NCI-H2196 (cell line): ENCODE data around the gene DUOXA1.
A peak's percentile ranks its signal among the peaks of the same experiment; 100 is the strongest.
"Not testable (repeated sequence)": the region's sequence is repeated elsewhere in the genome, so short reads cannot be mapped to it uniquely, and the experiment has no call there.

Experiments
- DNase-seq: peaks from one replicate; lab custom pipeline; 2025; ENCODE audit not compliant: unreplicated experiment; lab: John Stamatoyannopoulos, UW

DUOXA1 gene

DNA sequence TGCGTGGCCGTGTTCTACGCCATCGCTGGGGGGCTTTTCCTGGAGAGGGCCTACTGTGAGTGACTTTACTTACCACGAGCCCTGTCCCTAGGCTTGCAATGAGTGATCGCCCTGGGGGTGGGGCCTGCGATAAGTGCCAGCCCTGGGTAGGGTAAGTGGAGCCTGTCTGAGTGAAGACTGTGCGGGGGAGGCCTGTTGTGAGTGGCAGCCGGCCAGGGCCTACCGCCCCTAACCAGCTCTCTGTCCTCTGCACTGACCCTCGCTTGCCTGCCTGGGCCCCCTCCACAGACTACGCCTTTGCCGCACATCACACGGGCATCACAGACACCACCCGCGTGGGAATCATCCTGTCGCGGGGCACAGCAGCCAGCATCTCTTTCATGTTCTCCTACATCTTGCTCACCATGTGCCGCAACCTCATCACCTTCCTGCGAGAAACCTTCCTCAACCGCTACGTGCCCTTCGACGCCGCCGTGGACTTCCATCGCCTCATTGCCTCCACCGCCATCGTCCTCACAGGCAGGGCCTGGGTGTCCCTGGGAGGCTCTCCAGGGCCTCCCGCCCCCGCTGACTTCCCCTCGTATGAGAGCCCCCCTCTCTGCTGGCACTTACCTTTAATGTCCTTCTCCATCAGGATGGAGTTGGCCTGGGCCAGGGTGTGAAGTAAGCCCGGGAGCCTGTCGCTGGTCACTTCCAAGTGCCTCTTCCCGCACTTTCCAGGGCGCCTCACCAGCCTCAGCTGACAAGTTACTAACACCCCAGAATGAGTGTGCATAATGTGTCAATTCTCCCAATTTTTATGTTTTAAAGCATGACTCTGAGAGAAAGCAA, 22.5 kb upstream of the DUOXA1 start:
- DNase-seq = no peak

GRCh38 chr15:45150997-45151396, 21.3 kb upstream of the DUOXA1 start:
- no peak for DNase-seq

GRCh38 chr15:45150481-45150880, 20.8 kb upstream of the DUOXA1 start:
- no peak for DNase-seq

- DNase-seq = no peak
These were observed 19.4 kb upstream of the DUOXA1 start for GRCh38 chr15:45149060-45149459.

GRCh38 chr15:45148076-45149059, 18.7 kb upstream of the DUOXA1 start:
- DNase-seq = no peak

GRCh38 chr15:45147606-45148005, 17.9 kb upstream of the DUOXA1 start:
- no peak for DNase-seq

DNA sequence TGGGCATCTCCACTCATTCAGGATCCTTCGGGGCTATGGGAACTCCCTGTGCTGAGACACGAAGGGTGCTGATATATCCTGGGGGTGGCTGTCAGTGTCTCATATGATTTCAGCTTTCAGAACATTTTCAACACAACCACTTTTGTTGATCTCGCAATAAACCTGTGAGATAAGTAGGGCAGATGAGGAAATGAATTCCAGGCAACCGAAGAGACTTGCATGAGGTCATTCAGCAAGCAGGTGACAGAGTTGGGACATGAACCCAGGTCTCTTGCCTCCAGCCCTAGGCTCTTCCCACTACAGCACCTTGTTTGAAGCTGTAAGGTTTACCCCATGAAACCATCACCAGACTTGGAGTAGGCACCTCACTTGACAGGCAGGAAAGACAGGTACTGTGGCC, 16.7 kb upstream of the DUOXA1 start:
- DNase-seq = no peak

- no peak for DNase-seq
These were observed 15.1 kb upstream of the DUOXA1 start for GRCh38 chr15:45144775-45145174.

GRCh38 chr15:45143946-45144345, 14.3 kb upstream of the DUOXA1 start:
- DNase-seq = no peak

GRCh38 chr15:45143056-45143455, 13.4 kb upstream of the DUOXA1 start:
- no peak for DNase-seq

DNA sequence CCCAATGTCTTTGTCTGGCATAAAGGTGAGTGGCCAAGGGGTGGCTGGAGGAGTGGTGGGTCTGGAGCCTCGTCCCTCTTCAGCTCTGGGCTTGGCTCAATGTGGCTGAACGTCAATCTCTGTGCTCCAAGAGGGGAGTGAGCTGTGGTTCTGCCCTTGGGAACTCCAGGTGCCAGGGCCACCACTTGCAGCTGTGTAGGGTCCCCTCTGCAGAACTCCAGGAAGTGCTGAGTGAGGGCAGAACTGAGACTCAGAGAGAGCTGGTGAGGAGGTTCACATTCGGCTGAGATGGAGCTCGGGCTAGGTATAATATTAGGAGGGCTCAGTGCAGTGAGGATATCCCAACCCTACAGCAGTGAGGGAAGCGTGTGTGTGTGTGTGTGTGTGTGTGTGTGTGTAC, 11.7 kb upstream of the DUOXA1 start:
- DNase-seq = no peak

DNA sequence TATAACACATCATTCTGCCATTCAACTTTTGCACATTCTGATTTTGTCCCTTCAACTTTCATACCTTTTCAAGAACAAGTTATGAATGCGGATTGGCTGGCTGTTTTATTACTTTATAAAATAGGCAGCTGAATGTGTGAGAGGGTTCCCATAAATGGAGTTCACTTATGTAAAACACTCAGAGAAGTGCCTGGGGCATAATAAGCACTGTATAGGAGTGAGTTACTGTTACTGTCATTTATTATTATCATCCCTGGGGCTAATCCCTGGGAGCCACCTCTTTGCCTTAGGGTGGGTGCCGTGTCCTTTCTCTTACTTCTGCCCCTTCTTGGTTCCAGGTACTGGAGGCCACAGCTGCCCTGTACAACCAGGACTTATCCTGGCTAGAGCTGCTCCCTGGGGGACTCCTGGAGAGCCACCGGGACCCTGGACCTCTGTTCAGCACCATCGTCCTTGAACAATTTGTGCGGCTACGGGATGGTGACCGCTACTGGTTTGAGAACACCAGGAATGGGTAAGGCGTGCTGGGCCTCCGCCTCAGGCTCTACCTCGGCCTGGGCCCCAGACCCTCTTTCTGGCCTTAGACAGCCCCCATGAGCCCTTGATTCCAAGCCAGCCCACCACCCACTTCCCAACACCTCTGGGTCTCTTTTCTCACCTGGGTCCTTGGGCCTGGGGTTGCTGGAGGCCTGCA, 11.0 kb upstream of the DUOXA1 start:
- DNase-seq = no peak

DNA sequence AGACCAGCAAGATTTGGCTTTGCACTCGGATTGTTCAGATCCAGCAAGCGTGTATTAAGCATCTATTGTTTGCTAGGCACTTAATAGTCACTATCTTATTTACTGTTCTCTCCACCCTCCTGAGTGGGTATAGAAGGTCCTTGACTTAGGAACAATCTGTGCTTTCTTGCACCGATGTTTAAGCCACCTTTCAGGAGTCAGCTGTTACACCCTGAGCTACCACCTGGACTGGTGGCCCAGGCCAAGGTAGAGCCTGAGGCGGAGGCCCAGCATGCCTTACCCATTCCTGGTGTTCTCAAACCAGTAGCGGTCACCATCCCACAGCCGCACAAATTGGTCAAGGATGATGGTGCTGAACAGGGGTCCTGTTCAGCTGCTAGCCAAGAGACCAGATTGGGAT, 10.1 kb upstream of the DUOXA1 start:
- DNase-seq = no peak

GRCh38 chr15:45138814-45139765, 9.4 kb upstream of the DUOXA1 start:
- DNase-seq = no peak

DNA sequence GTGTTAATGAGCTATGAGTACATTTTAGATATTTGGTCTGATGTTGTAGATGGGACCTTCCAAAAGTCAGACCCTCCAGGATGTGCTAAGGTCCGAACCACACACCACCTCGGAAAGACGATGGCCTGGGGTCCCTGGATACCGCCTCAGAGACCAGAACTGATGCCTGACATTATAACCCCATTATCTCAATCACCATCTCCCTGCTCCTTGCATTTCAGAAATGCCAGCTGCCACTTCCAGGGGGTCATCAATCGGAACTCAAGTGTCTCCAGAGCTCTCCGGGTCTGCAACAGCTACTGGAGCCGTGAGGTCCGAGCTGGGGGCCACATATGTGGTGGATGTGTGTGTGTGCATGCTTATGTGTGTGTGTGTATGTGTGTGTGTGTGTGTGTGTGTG, 8.0 kb upstream of the DUOXA1 start:
- no peak for DNase-seq

- DNase-seq = no peak
These were observed 6.7 kb upstream of the DUOXA1 start for GRCh38 chr15:45136378-45136764.

- not testable (repeated sequence) for DNase-seq
These were observed 6.2 kb upstream of the DUOXA1 start for GRCh38 chr15:45135705-45136377.

GRCh38 chr15:45134682-45135604, 5.3 kb upstream of the DUOXA1 start:
- DNase-seq = peak; percentile 40

- no peak for DNase-seq
These were observed 4.4 kb upstream of the DUOXA1 start for GRCh38 chr15:45134046-45134445.
